K562 (cell line): Measurements from ENCODE around the gene TFF2. TPM values are rescaled to one million over a fixed set of nuclear protein-coding genes. Genes with fewer than 3 reads are reported as not detected.
A peak's percentile ranks its signal among the peaks of the same experiment; 100 is the strongest.

ENCODE experiments used
- ARID1B ChIP-seq: fragments of 450-650 bp; IDR thresholded peaks from 2 replicates; pipeline ENCODE4 v1.6.1; 2016; ENCODE audit warnings: antibody characterized with exemption, mild to moderate bottlenecking, inconsistent platforms
- CHAMP1 ChIP-seq: fragments of 450-650 bp; IDR thresholded peaks from 2 replicates; pipeline ENCODE4 v1.6.1; 2016; ENCODE audit warnings: mild to moderate bottlenecking
- FOXJ2 ChIP-seq: fragments of 200-800 bp; sonication (Bioruptor generic); IDR thresholded peaks from 2 replicates; pipeline ENCODE4 v1.6.1; 2016; ENCODE audit warnings: missing genetic modification characterization, missing compliant biosample characterization
- L3MBTL2 ChIP-seq: fragments of 450-650 bp; IDR thresholded peaks from 2 replicates; pipeline ENCODE4 v1.6.1; 2016; ENCODE audit warnings: mild to moderate bottlenecking, moderate library complexity
- MAFG ChIP-seq: fragments of 450-650 bp; conservative IDR thresholded peaks from 2 replicates; pipeline ENCODE4 v1.6.1; 2016; ENCODE audit warnings: missing genetic modification characterization, missing compliant biosample characterization
- MEF2D ChIP-seq: conservative IDR thresholded peaks from 2 replicates; pipeline ENCODE4 v1.6.1; 2016; ENCODE audit warnings: low read depth, missing genetic modification characterization, missing compliant biosample characterization
- MGA ChIP-seq: fragments of 450-650 bp; IDR thresholded peaks from 2 replicates; pipeline ENCODE4 v1.6.1; 2016; ENCODE audit warnings: mild to moderate bottlenecking, moderate library complexity
- NFE2 ChIP-seq: IDR thresholded peaks from 2 replicates; pipeline ENCODE4 v1.6.1; 2014; ENCODE audit warnings: antibody characterized with exemption, low read depth
- NONO ChIP-seq, 2 experiments: fragments of 200-400 bp in 1 of 2; fragments of 450-650 bp in 1 of 2; formaldehyde crosslinking in 1 of 2; IDR thresholded peaks; 2 replicates each; pipeline ENCODE4 v1.6.1; 2017; ENCODE audit warnings: low read depth in 2 of 2, mild to moderate bottlenecking in 2 of 2, moderate library complexity in 2 of 2, low read length in 1 of 2
- NUFIP1 ChIP-seq: fragments of 450-650 bp; IDR thresholded peaks from 2 replicates; pipeline ENCODE4 v1.6.1; 2018; ENCODE audit not compliant: partially characterized antibody
- TBL1XR1 ChIP-seq, 2 experiments: IDR thresholded peaks; 2 replicates each; pipeline ENCODE4 v1.6.1; 2012; ENCODE audit warnings: improper control_type of control experiment in 2 of 2, low read length in 2 of 2, mild to moderate bottlenecking in 1 of 2
- polyA plus RNA-seq, 8 experiments: library from polyadenylated mRNA; depleted of rRNA in 4 of 8; stranded (reverse) in 5 of 8; unstranded in 3 of 8; fragments of >200 nt; fragmentation: Nextera tagmentation in 2 of 8; fragmentation: Illumina TruSeq in 1 of 8; extraction: Ambion mirVana in 2 of 8; extraction: Trizol in 1 of 8; gene quantifications; 2 replicates each; pipeline versions ENCODE4 v1.2.1 to v1.2.3, GENCODE V29; 2011 to 2014; ENCODE audit warnings: inconsistent platforms in 1 of 8, missing spikeins in 1 of 8
- total RNA-seq, 7 experiments: library from RNA; depleted of rRNA in 6 of 7; stranded (reverse); fragments of >200 nt in 6 of 7; fragmentation: Illumina TruSeq in 2 of 7; extraction: Trizol in 2 of 7; gene quantifications; 2 replicates each; pipeline versions ENCODE4 v1.2.1 to v1.2.3, GENCODE V29; 2011 to 2021; ENCODE audit warnings: low replicate concordance in 1 of 7

TFF2 gene
- total and polyA plus RNA-seq, 9 of the 15 experiments (the other 6 are each of a cell fraction or from before 2014, with no cell fraction given), result not detected

DNA sequence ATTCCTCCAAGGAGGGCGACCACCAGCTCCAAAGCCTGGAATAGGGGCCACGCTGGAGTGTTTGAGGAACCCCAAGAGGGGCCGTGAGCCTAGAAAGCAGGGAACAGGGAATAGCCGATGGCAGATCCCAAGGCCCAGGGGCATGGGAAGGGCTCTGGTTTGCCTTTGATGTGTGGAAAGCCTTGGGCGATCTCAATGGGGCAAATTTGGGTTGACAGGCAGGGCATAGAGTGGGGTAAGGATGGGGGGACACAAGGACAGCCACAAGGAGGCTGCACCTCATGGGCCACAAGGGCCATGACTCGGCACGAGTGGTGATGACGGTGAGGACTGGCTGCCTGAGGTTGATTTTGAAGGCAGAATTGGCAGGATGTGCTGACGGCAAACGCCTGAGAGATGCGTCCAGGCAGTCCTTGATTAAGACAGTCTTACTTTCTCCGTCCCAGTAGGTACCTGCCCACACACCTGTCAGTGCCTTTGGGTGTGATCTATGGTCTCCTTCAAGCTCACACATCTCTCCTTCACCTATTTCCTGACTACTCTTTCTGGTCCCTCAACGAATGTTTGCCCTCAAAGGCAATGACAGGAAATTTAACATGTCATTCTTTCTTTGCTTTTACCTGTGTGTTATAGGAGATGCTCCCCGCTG, 47.1 kb upstream of the TFF2 start (continued):
- TF ChIP-seq MGA (peak; percentile 47; the same call in 1 of the 2 replicates), NFE2 (peak; percentile 79), TBL1XR1 (IDR thresholded peaks at IDR 0.05; ENCODE audit: low read length in 2 of 2) (no peak), MAFG (tag) (peak; percentile 48; the same call in 1 of the 2 replicates), FOXJ2 (tag) (no peak), NONO (IDR thresholded peaks at IDR 0.05; ENCODE audit: low read depth in 2 of 2, low read length in 1 of 2) (no peak), ARID1B (no peak), L3MBTL2 (peak; percentile 46), MEF2D (tag) (no peak), CHAMP1 (no peak), NUFIP1 (no peak)
